GM21423 (cell line): ENCODE results near the gene TASOR2.

Experiments
- ATAC-seq: cut with Tn5 transposase; IDR thresholded peaks from one replicate; pipeline ENCODE4 v1.9.1; 2021; ENCODE audit warnings: mild to moderate bottlenecking, moderate library complexity; ENCODE audit not compliant: unreplicated experiment

The TASOR2 gene, protein sequence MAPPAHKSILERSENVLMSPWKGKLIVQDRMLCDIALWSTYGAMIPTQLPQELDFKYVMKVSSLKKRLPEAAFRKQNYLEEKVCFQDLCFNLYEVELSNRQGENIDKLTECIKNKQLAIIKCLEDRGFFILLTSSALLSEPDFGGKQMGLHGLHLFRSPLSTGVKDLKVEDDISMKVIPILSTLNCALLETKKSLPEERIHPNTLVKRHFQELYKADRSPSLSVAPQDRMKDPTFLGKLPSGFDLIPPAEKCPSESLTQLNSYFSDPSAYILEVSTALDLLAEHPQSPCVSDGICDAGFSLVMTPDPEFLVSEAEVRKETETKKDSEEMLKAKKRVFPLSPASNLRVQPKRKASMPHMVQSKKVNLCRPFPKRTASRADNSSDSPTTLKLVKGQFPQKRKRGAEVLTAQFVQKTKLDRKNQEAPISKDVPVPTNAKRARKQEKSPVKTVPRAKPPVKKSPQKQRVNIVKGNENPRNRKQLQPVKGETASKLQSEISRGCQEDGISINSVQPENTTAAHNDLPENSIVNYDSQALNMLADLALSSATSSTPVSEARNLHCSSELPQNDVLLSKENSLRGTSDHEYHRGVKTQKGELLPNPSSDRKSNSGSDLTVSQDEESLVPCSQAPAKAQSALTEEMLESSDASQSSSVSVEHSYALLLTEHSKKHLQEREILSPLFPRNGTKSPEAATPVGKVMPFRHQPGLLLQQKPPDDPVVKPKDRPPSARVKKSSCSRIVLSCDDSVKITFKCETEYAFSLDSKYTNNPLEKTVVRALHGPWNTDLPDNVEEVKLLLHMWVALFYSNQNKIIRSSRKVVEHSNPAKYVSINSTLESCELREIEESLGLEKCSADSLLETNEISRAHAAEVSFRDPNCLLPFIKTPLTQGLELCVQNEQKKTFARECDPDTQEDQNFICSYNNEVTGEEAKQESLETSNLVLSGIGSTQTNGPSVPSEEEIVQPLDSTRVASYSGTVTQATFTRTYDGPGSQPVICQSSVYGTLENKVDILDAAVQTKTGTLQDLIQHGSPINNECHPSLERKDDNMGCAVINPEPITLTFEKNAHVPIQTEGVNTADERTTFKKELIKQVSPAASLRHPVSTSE (N-terminal part only)

DNA sequence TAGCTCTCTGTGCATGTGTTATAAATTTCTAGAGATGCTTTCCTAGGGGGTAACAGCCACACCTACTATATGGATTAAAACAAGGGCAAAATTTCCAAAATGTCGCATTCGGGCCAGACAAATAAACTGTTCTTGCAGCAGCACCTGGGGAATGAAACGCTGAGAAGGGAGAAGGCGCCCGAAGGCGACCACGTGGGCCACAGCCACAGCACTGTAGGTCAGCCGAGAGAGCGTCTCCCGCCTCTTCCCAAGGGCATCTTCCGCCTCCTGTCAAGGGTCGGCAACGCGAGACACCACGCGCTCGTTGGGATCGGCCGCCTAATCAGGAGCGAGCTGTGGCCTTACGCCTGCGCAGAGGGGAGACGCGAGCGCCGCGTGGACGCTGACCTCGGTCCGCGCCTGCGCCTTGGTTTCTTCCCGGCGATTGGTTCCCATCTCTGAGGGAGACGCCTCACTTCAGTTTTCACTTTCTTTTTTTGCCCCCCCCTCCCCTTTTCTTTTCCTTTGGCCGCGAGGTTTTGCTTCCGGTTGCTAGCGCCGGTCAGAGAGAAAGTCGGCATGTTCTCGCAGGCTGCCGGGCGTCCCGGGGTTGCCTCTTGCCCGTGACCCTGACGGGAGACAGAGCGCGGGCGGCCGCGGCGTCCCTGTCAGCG, at the start of gene TASOR2:
Gene TASOR2, plus strand, starts transcription at position 521 of the 653 bp plus-strand sequence. CDS start 35,805 bp downstream, outside the sequence.
- peak; percentile 74 for ATAC-seq

DNA sequence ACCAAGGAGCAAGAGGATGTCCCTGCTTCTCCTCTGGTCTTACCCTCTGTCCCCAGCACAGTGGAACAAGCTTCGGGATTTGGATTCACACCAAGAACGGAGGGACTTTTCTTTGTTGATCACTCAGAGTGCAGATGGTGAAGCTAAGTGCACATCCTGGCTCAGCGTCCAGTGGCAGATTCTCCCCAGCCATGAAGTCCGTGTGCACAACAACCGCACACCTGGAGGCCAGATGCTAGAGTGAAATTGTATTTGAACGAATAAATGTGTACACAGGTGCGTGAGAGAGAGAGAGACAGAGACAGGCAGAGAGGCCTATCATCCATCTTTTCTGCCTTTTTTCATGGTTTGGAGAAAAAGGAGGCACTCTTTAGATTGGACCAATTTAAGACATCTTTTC, 49.7 kb upstream of the TASOR2 start:
- ATAC-seq, result no peak

DNA sequence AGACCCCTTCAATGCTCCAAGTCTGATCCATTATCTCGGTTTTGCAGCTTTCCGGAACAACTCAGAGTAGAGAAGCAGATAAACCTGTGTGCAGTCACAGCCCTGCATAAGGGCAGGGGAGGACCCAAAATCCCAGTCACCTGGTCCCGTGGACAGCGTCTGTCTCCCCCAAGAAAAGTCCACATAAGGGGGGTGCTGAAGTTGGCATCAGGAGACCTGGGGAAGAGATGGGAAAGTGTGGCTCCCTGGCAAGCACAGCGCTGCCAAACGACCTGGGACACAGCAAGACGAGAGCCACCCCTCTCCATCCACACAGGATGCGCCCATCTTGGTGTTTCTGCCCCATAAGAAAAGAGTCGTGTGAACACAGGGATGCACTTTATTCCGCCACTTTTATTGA, 46.1 kb upstream of the TASOR2 start:
- no peak for ATAC-seq

DNA sequence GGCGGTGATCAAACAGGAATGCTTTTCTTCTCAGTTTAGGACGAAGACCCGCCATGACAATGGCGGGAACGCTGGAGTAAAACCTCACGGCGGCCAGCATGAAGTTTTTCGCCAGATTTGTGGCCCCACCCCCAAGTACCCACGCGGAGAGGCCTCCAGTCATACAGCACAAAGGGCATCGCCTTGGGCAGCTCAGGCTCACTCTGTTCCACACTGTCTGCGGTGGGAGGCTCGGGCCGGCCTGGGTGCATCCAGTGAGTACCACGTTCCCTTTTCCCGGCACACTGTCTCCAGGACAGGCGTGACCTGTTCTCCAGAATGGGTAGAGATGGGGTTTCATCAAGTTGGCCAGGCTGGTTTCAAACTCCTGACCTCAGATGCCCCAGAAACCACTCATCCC, 45.6 kb upstream of the TASOR2 start:
- ATAC-seq, result no peak

DNA sequence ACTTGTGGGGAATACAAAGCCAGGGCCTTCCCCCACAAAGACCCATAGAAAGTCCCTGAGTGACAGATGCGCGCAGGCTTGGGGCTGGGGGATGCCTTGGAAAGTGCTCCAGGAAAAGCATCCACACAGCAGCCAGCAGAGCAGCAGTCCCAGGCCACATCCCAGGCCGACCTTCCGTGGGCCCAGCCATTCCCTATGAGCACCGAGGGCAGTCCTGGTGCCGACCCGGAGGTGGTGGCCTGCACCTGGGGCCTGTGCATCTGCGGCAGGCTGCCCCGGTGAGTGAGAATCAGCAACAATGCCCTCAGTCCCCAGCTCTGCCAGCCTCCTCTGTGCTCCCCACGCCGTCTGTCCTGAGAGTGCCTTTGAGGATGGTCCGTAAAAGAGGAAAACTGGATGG, 44.6 kb upstream of the TASOR2 start:
- ATAC-seq, result no peak

DNA sequence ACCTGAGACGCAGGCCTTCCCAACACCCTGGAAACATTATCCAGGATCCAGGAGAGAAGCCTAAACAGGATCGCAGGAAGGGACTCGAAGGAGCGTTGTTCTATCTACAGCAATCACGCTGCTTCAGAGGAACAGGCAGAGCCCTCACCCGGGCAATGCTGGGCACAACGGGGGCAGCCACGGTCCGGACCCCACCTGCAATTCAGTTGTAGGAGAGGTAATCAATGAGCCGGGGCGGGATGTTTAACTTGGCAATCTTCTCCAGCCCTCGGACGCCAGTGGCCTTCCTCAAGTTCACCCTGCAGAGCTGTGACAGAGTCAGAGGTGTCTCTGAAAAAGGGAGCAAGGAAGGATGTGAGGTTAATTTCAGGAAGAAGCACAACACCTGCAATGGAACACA, 44.1 kb upstream of the TASOR2 start:
- no peak for ATAC-seq

DNA sequence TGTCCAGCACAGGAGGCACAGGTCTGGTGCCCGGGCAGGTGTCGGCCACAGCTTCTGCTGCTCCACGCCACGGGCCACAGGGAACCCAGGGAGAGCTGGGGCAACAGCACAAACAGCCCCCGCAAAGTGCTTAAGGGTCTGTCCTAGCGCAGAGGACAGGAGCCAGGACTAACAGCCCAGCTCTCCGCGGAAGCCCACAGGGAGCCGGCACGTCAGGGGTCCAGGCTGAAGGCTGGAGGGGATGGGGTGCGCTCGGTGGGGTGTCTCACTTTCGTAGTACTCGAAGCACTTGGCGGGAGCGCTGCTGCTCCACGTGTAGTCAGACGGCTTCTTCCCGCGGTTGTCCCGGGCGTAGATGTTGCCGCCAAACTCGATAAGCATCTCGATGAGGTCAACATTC, 43.1 kb upstream of the TASOR2 start:
- no peak for ATAC-seq

DNA sequence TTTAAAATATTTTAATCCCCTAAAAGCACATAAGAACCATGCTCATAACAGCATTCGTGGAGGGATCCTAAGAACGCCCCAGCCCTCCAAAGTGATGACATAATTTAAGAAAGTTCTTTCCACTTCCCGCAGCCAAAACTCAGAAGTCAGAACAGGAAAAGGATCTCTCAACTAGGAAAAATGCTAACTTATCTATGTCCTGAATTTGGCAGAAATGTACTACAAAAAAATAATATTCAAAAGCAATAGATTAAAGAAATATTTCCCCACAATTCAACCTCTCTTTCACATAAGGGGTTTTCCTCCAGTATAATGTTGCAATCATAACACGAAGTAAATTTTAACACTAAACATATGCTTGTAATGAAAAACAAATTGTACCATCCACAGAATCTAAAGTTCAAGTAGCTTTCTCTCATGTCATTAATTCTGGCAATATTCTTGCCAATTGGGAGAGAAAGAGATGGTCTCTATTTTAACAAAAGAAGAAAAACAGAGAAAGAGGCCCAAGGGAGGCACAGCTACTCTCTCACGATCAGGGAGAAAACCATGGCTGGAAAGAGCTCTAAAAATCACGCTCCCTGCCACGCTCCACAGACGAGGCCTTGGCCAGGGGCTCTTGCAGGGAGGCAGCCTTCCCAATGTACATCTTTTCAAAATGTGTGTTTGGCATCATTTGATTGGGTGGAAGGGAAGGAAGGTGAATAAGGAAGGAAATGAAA, 41.1 kb upstream of the TASOR2 start:
- no peak for ATAC-seq

DNA sequence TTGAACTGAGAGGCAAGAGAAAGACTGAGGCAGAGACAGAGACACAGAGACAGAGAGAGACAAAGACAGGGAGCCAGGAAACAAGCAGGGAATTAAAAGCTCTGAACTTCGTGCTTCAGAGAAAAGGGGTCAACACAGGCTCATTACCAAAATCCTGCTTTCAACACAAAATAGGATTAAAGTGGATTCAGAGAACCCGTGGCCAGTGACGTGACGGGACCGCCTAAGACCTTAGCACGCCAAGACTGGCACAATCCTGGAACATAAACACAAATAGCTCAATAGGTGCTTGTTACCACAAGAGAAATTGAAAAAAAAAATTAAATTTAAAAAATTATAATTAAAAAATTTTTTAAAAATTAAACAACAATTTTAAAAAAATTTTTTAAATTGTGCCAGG, 39.7 kb upstream of the TASOR2 start:
- ATAC-seq, result no peak

DNA sequence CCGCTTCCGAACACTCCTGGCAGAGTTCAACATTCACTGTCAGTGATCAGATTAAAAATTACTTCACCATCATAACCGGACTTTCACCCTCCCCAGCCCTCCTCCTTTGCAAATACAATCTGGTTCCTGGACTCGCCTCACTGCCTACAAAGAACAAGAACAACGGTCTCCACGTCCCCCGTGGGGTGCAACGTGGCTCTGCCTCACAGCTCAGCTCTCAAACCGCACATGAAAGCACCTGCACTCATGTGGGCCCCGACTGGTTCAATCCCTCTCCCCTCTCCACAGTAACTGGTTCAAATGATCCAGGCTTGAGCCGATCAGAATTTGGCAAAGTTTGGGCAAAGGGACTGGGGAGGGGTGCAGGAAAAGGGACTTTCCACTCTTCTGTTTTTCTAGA, 39.3 kb upstream of the TASOR2 start:
- ATAC-seq, result peak; percentile 55

DNA sequence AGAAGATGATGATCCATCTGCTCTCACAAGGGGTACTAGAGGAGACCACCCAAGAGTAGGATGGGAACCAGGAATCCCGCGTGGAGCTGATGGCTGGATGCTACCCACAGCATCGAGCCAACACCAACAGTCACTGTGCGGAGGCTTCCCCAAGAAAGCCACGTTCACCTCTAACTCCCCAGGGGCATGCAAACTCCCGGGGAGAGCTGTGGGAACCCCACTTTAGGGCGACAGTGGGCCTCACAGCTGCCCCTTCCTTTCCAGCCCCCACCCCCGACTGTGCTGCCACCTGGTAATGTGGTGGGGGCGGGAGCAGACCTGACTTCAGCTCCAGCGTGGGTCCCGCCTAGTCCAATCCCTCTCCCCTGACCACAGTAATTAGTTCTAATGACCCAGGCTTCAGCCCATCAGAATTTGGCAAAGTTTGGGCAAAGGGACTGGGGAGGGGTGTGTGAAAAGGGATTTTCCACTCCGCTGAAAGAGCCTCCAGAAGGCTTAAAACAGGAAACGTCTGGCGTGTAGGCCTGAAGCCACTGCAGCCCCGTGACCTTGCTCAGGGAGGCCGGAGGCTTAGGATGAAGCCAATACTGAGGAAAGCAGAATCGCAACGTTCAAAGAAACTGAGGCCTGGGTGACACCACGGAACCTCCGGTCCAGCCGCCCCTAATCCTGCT, 38.6 kb upstream of the TASOR2 start:
- ATAC-seq, result no peak

DNA sequence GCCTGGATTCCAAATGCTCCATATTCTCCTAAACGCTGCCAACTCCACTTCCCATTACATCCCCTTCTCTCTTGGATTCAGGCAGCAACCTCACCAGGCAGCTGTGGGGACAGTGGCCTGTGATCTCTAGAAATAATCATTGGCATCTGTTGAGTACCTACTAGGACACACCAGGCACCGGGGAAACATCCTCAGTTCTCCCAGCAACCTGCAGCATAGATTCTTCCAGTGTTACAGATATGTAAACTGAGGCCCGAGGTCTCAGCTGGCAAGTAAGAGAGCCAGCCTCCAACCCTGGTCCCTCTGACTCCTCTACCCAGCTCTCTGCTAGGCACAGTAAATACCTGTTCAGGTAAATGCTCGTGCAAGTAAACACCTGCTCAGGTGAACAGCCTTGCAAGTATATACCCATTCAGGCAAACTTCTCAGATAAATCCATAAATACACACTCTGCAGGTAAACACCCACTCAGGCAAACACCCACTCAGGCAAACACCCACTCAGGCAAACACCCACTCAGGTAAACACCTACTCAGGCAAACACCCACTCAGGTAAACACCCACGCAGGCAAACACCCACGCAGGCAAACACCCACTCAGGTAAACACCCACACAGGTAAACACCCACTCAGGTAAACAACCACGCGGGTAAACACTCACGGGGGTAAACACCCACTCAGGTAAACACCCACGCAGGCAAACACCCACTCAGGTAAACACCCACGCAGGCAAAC, 37.0 kb upstream of the TASOR2 start:
- ATAC-seq, result no peak

DNA sequence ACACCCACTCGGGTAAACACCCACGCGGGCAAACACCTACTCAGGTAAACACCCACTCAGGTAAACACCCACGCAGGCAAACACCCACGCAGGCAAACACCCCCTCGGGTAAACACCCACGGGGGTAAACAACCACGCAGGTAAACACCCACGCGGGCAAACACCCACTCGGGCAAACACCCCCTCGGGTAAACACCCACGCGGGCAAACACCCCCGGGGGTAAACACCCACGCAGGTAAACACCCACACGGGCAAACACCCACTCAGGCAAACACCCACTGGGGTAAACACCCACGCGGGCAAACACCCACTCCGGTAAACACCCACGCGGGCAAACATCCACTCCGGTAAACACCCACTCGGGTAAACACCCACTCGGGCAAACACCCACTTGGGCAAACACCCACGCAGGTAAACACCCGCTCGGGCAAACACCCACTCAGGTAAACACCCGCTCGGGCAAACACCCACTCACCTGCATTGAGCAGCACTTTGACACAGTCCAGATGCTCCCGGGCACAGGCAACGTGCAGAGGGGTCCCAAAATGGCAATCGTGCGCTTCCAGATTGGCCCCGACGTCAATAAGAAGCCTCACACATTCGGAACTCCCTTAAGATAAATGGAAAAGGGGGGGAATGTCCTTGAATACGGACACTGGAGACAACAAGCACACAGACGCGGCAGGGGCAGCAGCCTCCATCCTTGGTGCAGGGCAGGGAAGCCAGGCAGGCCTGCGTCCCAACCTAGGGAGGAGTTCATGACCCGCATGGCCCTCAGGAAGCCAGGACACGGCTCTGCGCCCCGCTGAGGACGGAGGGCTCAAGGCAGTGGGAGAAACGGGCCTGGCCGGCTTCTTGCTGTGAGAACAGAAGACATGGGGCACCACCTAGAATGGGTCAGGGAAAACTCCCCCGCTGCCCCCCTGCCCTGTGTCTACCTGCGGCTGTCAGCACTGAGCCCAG, 35.9 kb upstream of the TASOR2 start:
- ATAC-seq, result no peak

DNA sequence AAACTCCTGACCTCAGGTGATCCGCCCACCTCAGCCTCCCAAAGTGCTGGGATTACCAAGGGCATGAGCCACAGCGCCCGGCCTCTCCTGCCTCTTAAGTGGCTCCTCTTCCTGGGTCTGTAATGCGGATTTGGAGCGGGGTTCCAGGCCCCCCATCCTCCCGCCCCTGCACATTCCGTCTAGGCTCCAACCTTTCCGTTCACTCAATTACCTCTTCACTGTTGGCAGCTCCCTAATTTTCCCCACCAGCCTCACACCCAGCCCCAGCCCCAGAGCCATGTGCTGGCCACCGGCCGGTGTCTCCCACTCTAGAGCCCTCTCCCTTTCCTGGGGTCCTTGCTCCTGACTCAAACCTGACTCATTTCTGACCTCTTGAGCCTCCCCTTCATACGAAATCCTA, 34.9 kb upstream of the TASOR2 start:
- no peak for ATAC-seq

DNA sequence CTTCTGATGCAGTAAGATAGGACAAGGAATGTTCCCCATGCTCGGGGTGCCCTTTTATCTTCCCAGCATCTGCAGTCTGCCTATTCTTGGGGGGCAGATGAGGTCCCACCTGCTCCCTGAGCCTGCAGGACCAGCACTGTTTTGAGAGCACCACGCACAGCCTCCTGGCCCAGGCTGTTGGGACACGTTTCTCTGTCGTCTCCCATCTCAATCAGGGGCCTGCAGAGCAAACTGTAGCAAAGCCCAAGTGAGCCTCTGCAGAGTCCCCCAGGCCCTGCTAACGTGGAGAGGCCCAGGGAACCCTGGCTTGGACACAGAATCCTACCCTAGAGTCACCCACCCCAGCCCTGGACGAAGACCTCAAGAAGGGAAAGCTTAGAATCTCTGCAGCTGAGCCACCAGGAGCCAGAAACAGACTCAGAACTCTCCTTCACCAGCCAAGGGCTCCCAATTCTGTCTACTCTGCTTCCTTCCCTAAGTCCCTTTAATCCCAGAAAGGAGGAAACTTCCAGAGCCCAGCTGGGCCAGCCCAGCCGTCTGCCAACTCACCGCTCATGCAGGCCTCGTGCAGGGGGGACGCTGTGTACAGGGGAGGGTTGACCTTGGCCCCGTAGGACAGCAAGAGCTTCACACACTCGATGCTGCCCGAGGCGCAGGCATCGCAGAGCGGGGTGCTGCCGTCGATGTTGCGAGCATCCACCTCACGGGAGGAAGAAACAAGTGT, 33.8 kb upstream of the TASOR2 start:
- no peak for ATAC-seq

DNA sequence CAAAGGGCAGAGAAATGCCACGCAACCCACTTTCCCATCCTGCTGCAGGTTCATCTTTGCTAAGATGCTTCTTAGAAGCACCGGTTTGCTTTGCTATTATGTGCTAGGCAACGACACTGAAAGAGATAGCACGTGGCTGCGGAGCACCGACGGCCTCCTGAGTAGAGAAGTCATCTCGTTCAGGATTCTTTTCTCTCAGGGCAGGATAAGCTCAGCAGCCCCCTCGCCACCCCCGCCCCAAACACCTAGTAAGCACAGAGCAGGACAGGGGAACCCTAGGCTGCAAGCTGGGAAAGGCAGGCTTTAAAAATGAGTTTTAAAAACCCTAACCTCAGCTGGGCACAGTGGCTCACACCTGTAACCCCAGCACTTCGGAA, 33.3 kb upstream of the TASOR2 start:
- no peak for ATAC-seq

DNA sequence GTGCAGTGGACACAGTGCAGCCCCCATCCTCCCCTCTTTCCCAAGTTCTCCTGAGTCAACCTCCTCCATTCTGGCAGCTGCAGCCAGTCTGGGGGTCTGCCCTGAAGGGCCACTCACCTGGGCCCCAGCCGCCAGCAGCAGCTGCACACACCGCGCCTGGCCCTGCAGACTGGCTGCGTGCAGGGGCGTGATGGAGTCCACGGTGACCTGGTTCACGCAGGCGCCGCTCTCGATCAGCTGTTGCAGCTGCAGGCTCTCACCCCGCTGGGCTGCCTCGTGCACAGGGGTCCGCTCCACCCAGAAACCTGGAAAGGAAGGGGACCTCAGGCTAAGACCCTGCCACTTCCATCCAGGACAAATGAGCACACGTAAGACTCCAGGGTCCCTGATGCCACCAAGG, 31.9 kb upstream of the TASOR2 start:
- no peak for ATAC-seq
